Measurements from ENCODE around the gene PTPRG. TPM values are rescaled to one million over a fixed set of nuclear protein-coding genes. Genes with fewer than 3 reads are reported as not detected.
A peak's percentile ranks its signal among the peaks of the same experiment; 100 is the strongest.

PTPRG gene
- total and polyA plus RNA-seq, 2 experiments from 2014 or later, result 11.5 to 39.6 TPM

DNA sequence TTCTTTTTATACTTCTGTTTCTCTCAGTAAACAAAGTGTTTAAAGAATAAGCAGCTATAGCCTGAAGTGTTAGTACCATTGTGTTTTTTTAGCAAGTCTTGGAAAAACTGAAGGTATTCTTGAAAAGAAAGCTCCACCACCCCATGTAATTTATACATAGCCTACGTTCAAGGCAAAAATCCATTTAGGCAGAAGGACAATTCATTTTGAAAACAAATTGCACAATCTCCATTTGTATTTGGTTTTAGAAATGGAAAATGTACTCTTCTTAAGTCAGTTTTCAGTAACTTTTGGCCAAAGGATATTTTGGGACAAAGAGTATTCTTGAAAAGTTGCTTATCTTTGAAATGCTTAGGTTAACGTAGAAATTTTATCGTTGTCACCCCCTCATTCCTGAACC, 34.5 kb downstream of the PTPRG start:
- peak; percentile 18 for DNase-seq
- H4K20me1 ChIP-seq (ENCODE audit: insufficient read depth), result no peaks in the 10 kb centered on the region; the same call in 1 of the 2 replicates

DNA sequence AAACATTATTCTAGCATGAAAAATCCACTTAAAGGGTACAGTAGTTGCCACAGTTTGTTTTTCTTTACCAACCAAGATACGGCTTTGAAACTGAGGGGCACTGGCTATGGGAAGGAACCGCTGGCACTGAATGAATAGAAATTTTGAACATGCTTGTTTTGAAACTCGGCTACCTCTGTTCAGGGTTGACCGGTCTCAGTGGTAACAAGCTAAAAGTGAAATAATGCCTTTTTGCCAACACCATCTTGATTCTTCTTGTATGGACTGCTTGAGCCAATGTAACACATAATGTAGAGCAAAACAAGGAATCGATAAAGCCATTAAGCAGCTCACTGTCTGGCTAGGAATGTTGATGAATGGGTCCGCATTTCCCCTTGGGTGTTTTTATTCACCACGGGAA, 36.5 kb downstream of the PTPRG start:
- Histone ChIP-seq H3K9me2 (ENCODE audit: insufficient read depth) (no peaks in the 10 kb centered on the region), H3K36me3 (ENCODE audit: low read depth) (no peaks in the 10 kb centered on the region), H2AFZ (no peak overlapping the region), H3K9ac (no peak overlapping the region), H3K27ac (no peak overlapping the region), H3F3A (ENCODE audit: insufficient read depth) (no peaks in the 10 kb centered on the region), H3K4me3 (no peak overlapping the region), H3K4me2 (ENCODE audit: unreplicated experiment) (no peak overlapping the region), H3K4me1 (ENCODE audit: insufficient read depth) (peaks cover 20% of the 10 kb centered on the region), H3K79me2 (ENCODE audit: insufficient read depth) (peaks cover 92% of the 10 kb centered on the region), H3K9me3 (ENCODE audit: low read depth) (no peaks in the 10 kb centered on the region), H4K20me1 (ENCODE audit: insufficient read depth) (no peaks in the 10 kb centered on the region; the same call in 1 of the 2 replicates), H3K27me3 (replicated peaks; ENCODE audit: insufficient read depth) (no peaks in the 10 kb centered on the region)
- DNase-seq, result no peak
- TF ChIP-seq EZH2phosphoT487 (IDR thresholded peaks at IDR 0.05; ENCODE audit: insufficient read depth, low read depth), result no peak
- no peak for TF ChIP-seq EZH2 (IDR thresholded peaks at IDR 0.05; ENCODE audit: insufficient read depth, poor library complexity, severe bottlenecking)
- in situ Hi-C loops (cut with MboI), result no loop called here
- 93 to 94% methylated on average over 7 of the region's 7 CpGs for WGBS, 2 experiments (ENCODE audit: low coverage in 1 of 2, low lambda C conversion rate in 2 of 2, missing lambda C conversion rate in 2 of 2)

More for the DNA sequence above, 34.5 kb downstream of the PTPRG start:
- H3K9ac ChIP-seq, result no peak overlapping the region
- H3K9me2 ChIP-seq (ENCODE audit: insufficient read depth), result no peaks in the 10 kb centered on the region
- TF ChIP-seq EZH2phosphoT487 (IDR thresholded peaks at IDR 0.05; ENCODE audit: insufficient read depth, low read depth) (no peak), EZH2 (IDR thresholded peaks at IDR 0.05; ENCODE audit: insufficient read depth, poor library complexity, severe bottlenecking) (no peak)
- H3K4me1 ChIP-seq (ENCODE audit: insufficient read depth), result peaks cover 20% of the 10 kb centered on the region
- H3F3A ChIP-seq (ENCODE audit: insufficient read depth), result no peaks in the 10 kb centered on the region
- H3K4me2 ChIP-seq (ENCODE audit: unreplicated experiment), result peak overlapping the region; percentile 77
- no peak overlapping the region for H2AFZ ChIP-seq
- H3K9me3 ChIP-seq (ENCODE audit: low read depth), result no peaks in the 10 kb centered on the region
- no peaks in the 10 kb centered on the region for H3K27me3 ChIP-seq (replicated peaks; ENCODE audit: insufficient read depth)
- in situ Hi-C loops (cut with MboI), result no loop called here
- peaks cover 90% of the 10 kb centered on the region for H3K79me2 ChIP-seq (ENCODE audit: insufficient read depth)
- no peaks in the 10 kb centered on the region for H3K36me3 ChIP-seq (ENCODE audit: low read depth)
- WGBS, 2 experiments (ENCODE audit: low coverage in 1 of 2, low lambda C conversion rate in 2 of 2, missing lambda C conversion rate in 2 of 2), result 64 to 68% methylated on average over 3 of the region's 3 CpGs
- peak overlapping the region; percentile 24; the same call in 1 of the 2 replicates for H3K27ac ChIP-seq
- no peak overlapping the region for H3K4me3 ChIP-seq

DNA sequence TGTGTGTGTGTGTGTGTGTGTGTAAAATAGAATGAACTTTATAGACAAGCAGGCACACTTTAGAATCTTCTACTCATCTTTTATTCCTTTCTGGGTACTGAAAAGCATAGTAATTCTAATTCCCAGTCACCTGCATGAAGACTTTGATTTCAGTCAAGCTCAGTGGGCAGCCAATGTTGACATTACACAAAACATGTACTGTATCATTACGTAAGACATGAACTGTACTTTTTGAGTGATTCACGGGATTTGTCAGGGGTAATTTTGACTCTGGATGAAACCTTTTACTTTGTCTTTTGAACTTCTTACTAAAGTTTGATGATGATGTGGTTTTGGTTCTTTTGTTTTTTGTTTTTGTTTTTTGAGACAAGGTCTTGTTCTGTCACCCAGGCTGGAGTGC, 38.8 kb downstream of the PTPRG start:
- Histone ChIP-seq H3K9ac (no peak overlapping the region), H3F3A (ENCODE audit: insufficient read depth) (no peaks in the 10 kb centered on the region), H3K27ac (no peak overlapping the region), H3K9me3 (ENCODE audit: low read depth) (no peaks in the 10 kb centered on the region), H4K20me1 (ENCODE audit: insufficient read depth) (no peaks in the 10 kb centered on the region; the same call in 1 of the 2 replicates), H3K27me3 (replicated peaks; ENCODE audit: insufficient read depth) (no peaks in the 10 kb centered on the region), H3K4me1 (ENCODE audit: insufficient read depth) (peaks cover 11% of the 10 kb centered on the region), H3K79me2 (ENCODE audit: insufficient read depth) (peaks cover 84% of the 10 kb centered on the region), H3K36me3 (ENCODE audit: low read depth) (no peaks in the 10 kb centered on the region), H3K4me3 (no peak overlapping the region), H2AFZ (no peak overlapping the region), H3K9me2 (ENCODE audit: insufficient read depth) (no peaks in the 10 kb centered on the region), H3K4me2 (ENCODE audit: unreplicated experiment) (no peak overlapping the region)
- WGBS, 2 experiments (ENCODE audit: low coverage in 1 of 2, low lambda C conversion rate in 2 of 2, missing lambda C conversion rate in 2 of 2), result 70 to 79% methylated on average over 2 of the region's 2 CpGs
- in situ Hi-C loops (cut with MboI), result no loop called here
- TF ChIP-seq EZH2phosphoT487 (IDR thresholded peaks at IDR 0.05; ENCODE audit: insufficient read depth, low read depth) (no peak), EZH2 (IDR thresholded peaks at IDR 0.05; ENCODE audit: insufficient read depth, poor library complexity, severe bottlenecking) (no peak)
- peak; percentile 14 for DNase-seq

DNA sequence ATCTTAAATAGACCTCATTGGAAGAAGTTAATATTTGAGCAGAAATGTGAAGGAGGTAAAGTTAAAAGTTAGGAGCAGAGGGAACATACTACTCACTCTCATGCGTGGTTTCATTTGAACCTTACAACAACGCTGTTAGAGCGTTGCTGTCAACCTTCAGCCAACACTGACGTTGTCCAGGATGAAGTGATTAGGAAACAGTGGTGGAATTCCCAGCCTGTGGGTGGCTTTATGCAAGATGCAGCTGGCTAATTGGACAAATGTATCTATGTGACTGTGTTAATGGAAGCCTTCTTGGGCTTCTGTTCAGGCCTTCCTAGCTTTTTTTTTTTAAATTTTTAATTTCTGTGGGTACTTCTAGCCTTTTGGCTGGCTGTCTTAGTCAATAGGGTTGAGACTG, 40.5 kb downstream of the PTPRG start:
- no peaks in the 10 kb centered on the region for H3F3A ChIP-seq (ENCODE audit: insufficient read depth)
- no peak overlapping the region for H3K27ac ChIP-seq
- in situ Hi-C loops (cut with MboI), result no loop called here
- H3K9ac ChIP-seq, result no peak overlapping the region
- H4K20me1 ChIP-seq (ENCODE audit: insufficient read depth), result no peaks in the 10 kb centered on the region; the same call in 1 of the 2 replicates
- no peaks in the 10 kb centered on the region; the same call in 1 of the 2 replicates for H3K4me1 ChIP-seq (ENCODE audit: insufficient read depth)
- TF ChIP-seq EZH2phosphoT487 (IDR thresholded peaks at IDR 0.05; ENCODE audit: insufficient read depth, low read depth) (no peak), EZH2 (IDR thresholded peaks at IDR 0.05; ENCODE audit: insufficient read depth, poor library complexity, severe bottlenecking) (no peak)
- H3K4me2 ChIP-seq (ENCODE audit: unreplicated experiment), result no peak overlapping the region
- H3K27me3 ChIP-seq (replicated peaks; ENCODE audit: insufficient read depth), result no peaks in the 10 kb centered on the region
- H3K79me2 ChIP-seq (ENCODE audit: insufficient read depth), result peaks cover 69% of the 10 kb centered on the region
- DNase-seq, result peak; percentile 47
- WGBS, 2 experiments (ENCODE audit: low coverage in 1 of 2, low lambda C conversion rate in 2 of 2, missing lambda C conversion rate in 2 of 2), result 29 to 42% methylated on average over 4 of the region's 4 CpGs
- no peak overlapping the region for H3K4me3 ChIP-seq
- no peaks in the 10 kb centered on the region for H3K9me3 ChIP-seq (ENCODE audit: low read depth)
- no peak overlapping the region for H2AFZ ChIP-seq
- no peaks in the 10 kb centered on the region for H3K36me3 ChIP-seq (ENCODE audit: low read depth)
- H3K9me2 ChIP-seq (ENCODE audit: insufficient read depth), result no peaks in the 10 kb centered on the region

Data from GM23248 (cell line).